IPS DF 6.9 (cell line): ENCODE results near the gene LRRC43.

Experiments used
- DNase-seq: peaks from one replicate; pipeline ENCODE4 v3.0.0-alpha.2; 2013; ENCODE audit warnings: low read depth, low spot score
- H3K27ac ChIP-seq: one replicate; pipeline ENCODE4 v1.5.1; 2013; ENCODE audit warnings: low read length, control low read depth
- H3K27me3 ChIP-seq: 2 replicates; pipeline ENCODE4 v1.6.1; 2013; ENCODE audit warnings: mild to moderate bottlenecking, low read length; ENCODE audit not compliant: control insufficient read depth, insufficient read depth
- H3K36me3 ChIP-seq: 2 replicates; pipeline ENCODE4 v1.6.1; 2013; ENCODE audit warnings: low read length; ENCODE audit not compliant: control insufficient read depth, insufficient read depth
- H3K4me1 ChIP-seq: 2 replicates; pipeline ENCODE4 v1.6.1; 2013; ENCODE audit warnings: low read length; ENCODE audit not compliant: control insufficient read depth, insufficient read depth
- H3K4me3 ChIP-seq: 2 replicates; pipeline ENCODE4 v1.5.1; 2013; ENCODE audit warnings: mild to moderate bottlenecking, low read length
- H3K9me3 ChIP-seq: 2 replicates; pipeline ENCODE4 v1.6.1; 2013; ENCODE audit warnings: low read length, inconsistent platforms; ENCODE audit not compliant: control insufficient read depth, insufficient read depth
- WGBS: extraction: QIAGEN DNeasy Blood & Tissue Kit; methylation state at CpG from one replicate; pipeline ENCODE4 v1.1.7; 2013; ENCODE audit warnings: mixed read lengths, missing lambda C conversion rate; ENCODE audit not compliant: insufficient read length, insufficient coverage; 5-methylcytosine and 5-hydroxymethylcytosine counted together

The LRRC43 gene

DNA sequence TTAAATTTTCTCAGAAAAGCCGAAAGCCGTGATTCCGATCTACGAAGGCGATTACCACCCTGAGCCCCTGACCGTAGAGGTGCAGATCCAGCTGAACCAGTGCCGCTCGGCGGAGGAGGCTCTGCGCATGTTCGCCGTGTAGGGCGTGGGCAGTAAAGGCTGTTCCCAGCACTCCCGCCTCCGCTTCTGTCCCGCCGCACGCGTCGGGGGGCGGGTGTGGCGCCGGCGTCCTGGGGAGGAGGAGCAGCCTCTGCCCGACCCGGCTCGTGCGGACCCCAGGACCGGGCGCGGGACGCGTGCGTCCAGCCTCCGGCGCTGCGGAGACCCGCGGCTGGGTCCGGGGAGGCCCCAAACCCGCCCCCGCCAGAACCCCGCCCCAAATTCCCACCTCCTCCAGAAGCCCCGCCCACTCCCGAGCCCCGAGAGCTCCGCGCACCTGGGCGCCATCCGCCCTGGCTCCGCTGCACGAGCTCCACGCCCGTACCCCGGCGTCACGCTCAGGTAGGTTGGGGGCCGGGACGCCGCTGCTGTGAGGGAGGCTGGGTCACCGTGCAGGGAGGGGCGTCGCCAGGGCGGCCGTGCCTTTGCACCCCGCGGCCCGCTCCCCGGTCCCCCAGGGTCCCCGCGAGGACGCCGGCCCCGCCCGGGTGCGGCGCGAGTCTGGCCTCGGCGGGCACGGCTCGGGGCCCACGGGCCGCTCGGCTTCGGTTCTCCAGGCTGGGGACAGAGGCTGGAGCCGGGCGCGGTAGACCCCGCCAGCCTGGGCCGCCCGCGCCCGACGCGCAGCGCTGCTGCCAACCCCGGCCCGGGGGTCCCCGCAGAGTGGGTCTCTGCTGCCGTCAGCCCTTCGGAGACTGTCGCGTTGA, 20.6 kb downstream of the LRRC43 start, which contains the start of gene B3GNT4:
B3GNT4 (plus strand) TSS at position 409 of the 866 bp plus-strand sequence. CDS start 910 bp downstream, outside the sequence.
- no peaks in the 10 kb centered on the region for H3K9me3 ChIP-seq
- no peak for DNase-seq
- H3K4me3 ChIP-seq = peak within 1 kb of the TSS; percentile 65
- peaks cover 10% of the 10 kb centered on the region for H3K36me3 ChIP-seq
- no peak within 1 kb of the TSS for H3K27ac ChIP-seq
- no CpG with 5 or more reads among the region's 104 CpGs for WGBS
- peaks cover 11% of the 10 kb centered on the region; the same call in 1 of the 2 replicates for H3K27me3 ChIP-seq
- H3K4me1 ChIP-seq = peaks cover 5% of the 10 kb centered on the region; the same call in 1 of the 2 replicates

DNA sequence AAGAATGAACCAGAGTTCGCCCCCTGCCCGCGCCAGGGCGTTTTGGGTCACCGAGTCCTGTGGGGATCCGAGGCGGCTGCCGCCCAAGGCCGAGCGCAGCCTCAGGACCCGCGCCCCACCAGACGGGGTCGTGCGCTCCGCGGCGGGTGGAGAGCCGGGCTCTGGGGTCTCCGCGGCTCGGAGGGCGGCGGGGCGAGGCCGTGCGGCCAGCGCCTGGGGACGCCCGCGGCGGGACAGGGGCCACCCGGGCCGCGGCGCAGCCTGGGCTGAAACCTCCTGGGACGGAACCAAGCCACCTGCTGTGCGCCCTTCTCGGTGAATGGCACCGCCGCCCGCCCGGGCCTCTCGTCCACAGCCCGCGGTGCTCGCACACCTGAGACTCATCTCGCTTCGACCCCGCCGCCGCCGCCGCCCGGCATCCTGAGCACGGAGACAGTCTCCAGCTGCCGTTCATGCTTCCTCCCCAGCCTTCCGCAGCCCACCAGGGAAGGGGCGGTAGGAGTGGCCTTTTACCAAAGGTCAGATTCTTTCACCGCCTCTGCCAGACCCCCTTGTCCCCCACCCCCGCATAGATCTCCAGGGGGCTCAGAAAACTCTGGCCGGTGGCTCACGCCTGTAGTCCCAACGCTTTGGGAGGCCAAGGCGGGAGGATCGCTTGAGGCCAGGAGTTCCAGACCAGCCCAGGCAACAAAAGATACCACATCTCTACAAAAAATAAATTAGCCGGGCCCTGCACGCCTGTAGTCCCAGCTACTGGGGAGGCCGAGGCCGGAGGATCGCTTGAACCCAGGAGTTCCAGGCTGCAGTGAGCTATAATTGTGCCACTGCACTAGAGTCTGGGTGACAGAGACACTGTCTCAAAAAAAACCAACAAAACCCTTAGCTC, 21.5 kb downstream of the LRRC43 start:
- no peak overlapping the region for H3K27ac ChIP-seq
- no peaks in the 10 kb centered on the region for H3K9me3 ChIP-seq
- H3K27me3 ChIP-seq = peaks cover 11% of the 10 kb centered on the region; the same call in 1 of the 2 replicates
- H3K36me3 ChIP-seq = peaks cover 11% of the 10 kb centered on the region
- no peak for DNase-seq
- peaks cover 5% of the 10 kb centered on the region; the same call in 1 of the 2 replicates for H3K4me1 ChIP-seq
- peak overlapping the region; percentile 65; the same call in 1 of the 2 replicates for H3K4me3 ChIP-seq
- no CpG with 5 or more reads among the region's 71 CpGs for WGBS

DNA sequence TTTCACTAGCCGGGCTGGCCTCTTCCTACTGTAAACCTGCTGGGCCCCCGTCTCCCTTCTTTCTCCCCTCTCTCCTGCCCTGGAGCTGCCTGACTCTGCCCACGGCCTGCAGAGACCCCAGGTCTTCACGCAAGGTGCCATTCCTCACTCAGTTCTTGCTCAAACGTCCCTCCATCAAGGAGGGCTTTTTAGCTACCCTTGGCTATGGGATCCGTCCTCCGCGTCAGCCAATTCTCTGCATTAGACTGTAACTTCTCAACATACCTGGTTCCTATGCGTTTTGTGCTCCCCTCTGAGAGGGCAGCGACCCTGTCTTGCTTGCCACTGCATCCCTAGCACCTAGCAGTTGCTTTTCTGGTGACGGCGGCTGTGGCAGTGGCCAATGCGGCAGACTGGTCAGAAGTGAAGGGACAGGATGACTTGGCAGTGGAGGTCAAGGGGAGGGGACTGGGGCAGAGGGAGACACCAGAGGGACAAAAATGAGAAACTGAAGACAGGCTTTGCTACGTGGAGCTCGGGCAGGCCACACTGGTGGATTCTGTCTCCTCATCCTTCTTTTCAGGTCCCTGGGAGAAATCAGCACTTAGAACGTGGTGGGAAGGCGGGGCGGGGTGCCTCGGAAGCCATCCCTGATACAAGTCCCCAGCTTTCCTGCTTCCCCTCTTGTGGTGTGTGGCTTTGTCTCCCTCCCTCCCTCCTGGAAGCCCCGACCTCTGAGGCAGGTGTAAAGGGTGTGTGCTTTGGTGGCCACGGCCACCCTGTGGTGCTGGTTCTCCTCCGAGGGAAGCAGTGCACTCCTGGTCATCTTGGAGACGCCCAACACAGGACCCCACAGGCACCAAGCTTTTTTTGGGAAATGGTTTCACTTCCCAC, 22.4 kb downstream of the LRRC43 start:
- Histone ChIP-seq H3K27ac (no peak overlapping the region), H3K9me3 (no peaks in the 10 kb centered on the region), H3K4me3 (no peak overlapping the region), H3K27me3 (peaks cover 11% of the 10 kb centered on the region; the same call in 1 of the 2 replicates), H3K36me3 (peaks cover 11% of the 10 kb centered on the region), H3K4me1 (peaks cover 5% of the 10 kb centered on the region; the same call in 1 of the 2 replicates)
- WGBS = no CpG with 5 or more reads among the region's 23 CpGs
- no peak for DNase-seq

DNA sequence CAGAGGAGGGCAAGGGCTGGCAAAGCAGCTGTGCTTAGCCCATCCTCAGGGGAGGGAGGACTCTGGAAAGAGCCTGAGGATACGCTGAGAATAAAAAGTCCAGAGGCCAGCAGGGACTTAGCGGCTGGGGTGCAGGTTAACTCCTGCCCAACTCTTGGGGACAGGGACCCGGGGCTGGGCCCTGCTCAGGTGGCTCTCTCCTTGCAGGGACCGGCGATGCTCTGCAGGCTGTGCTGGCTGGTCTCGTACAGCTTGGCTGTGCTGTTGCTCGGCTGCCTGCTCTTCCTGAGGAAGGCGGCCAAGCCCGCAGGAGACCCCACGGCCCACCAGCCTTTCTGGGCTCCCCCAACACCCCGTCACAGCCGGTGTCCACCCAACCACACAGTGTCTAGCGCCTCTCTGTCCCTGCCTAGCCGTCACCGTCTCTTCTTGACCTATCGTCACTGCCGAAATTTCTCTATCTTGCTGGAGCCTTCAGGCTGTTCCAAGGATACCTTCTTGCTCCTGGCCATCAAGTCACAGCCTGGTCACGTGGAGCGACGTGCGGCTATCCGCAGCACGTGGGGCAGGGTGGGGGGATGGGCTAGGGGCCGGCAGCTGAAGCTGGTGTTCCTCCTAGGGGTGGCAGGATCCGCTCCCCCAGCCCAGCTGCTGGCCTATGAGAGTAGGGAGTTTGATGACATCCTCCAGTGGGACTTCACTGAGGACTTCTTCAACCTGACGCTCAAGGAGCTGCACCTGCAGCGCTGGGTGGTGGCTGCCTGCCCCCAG, 23.4 kb downstream of the LRRC43 start:
- H3K4me3 ChIP-seq = no peak overlapping the region
- peaks cover 11% of the 10 kb centered on the region for H3K36me3 ChIP-seq
- DNase-seq = no peak
- peaks cover 5% of the 10 kb centered on the region; the same call in 1 of the 2 replicates for H3K4me1 ChIP-seq
- H3K27ac ChIP-seq = no peak overlapping the region
- peaks cover 11% of the 10 kb centered on the region; the same call in 1 of the 2 replicates for H3K27me3 ChIP-seq
- no peaks in the 10 kb centered on the region for H3K9me3 ChIP-seq
- WGBS = no CpG with 5 or more reads among the region's 27 CpGs

DNA sequence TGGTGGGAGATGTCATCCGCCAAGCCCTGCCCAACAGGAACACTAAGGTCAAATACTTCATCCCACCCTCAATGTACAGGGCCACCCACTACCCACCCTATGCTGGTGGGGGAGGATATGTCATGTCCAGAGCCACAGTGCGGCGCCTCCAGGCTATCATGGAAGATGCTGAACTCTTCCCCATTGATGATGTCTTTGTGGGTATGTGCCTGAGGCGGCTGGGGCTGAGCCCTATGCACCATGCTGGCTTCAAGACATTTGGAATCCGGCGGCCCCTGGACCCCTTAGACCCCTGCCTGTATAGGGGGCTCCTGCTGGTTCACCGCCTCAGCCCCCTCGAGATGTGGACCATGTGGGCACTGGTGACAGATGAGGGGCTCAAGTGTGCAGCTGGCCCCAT, 24.1 kb downstream of the LRRC43 start:
- Histone ChIP-seq H3K27me3 (peaks cover 11% of the 10 kb centered on the region; the same call in 1 of the 2 replicates), H3K4me1 (peaks cover 5% of the 10 kb centered on the region; the same call in 1 of the 2 replicates), H3K9me3 (no peaks in the 10 kb centered on the region), H3K27ac (no peak overlapping the region), H3K4me3 (no peak overlapping the region), H3K36me3 (peaks cover 11% of the 10 kb centered on the region)
- DNase-seq = no peak
- WGBS = no CpG with 5 or more reads among the region's 8 CpGs

DNA sequence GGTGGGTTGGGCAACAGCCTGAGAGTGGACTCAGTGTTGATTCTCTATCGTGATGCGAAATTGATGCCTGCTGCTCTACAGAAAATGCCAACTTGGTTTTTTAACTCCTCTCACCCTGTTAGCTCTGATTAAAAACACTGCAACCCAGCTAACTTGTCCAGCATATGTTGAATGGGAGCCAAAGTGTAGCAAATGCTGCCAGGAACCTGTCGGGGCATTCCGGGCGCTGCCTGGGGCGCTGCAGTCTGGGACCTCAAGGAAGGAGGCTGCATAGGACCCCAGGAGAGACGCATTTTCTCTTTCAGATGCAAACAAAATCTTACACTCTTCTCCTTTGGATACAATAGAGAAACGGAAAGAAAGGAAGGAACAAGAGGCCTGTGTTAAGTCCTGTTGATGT, 24.5 kb downstream of the LRRC43 start:
- DNase-seq = no peak
- Histone ChIP-seq H3K36me3 (peaks cover 11% of the 10 kb centered on the region), H3K9me3 (no peaks in the 10 kb centered on the region), H3K4me1 (peaks cover 5% of the 10 kb centered on the region; the same call in 1 of the 2 replicates), H3K27me3 (peaks cover 11% of the 10 kb centered on the region; the same call in 1 of the 2 replicates), H3K27ac (no peak overlapping the region), H3K4me3 (no peak overlapping the region)
- WGBS = no CpG with 5 or more reads among the region's 8 CpGs

DNA sequence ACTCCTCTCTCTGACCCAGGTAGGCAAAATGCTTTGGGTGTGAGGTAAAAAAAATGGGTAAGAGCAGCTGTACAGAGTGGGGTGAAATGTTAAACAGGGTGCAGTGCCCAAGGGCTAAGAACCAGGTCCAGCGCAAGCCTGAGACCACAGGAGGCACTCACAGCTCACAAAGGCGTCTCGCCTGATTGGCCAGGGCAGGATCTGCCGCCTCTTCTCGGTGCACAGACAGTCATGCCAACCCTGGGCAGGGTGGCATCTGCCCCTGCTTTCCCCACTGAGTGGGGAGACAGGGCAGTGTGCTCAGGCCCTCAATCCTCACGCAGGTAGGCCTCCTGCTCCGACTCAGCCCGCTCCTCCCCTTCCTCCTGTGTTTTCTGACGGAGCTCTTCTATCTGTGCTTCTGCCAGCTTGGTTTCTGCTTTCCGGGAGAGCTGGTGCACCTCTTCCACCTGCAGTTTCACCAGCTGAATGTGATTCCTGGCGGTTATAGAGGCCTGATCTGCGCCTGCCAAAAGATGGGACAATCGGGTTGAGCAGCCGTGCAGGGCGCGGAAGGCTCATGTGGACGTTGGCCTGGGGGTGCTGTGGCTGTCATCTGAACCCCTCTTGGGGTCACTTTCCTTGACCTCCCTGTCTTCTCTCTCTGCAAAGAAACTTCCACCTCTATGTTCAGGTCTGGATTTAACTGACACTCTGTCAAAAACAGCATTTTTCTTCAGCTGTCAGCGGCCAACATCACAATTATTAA, 25.3 kb downstream of the LRRC43 start:
- H3K36me3 ChIP-seq = peaks cover 13% of the 10 kb centered on the region
- no peak overlapping the region for H3K27ac ChIP-seq
- H3K9me3 ChIP-seq = no peaks in the 10 kb centered on the region
- DNase-seq = no peak
- H3K27me3 ChIP-seq = peaks cover 11% of the 10 kb centered on the region; the same call in 1 of the 2 replicates
- H3K4me1 ChIP-seq = peaks cover 5% of the 10 kb centered on the region; the same call in 1 of the 2 replicates
- H3K4me3 ChIP-seq = no peak overlapping the region
- no CpG with 5 or more reads among the region's 18 CpGs for WGBS

DNA sequence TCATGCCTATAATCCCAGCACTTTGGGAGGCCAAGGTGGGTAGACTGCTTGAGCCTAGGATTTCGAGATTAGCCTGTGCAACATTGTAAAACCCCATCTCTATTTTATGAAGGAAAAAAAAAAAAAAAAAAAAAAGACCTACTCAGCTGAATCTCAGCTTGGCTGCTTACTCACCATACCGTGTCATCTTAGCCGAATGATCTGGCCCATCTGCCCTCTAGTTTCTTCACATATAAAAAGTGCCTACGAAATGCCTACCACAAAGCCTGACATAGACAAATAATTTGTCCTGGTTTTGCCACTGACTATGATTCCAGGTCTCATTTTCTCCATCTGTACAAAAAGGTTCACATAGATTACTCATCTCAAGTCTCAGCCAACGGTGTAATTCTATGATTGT, 32.8 kb downstream of the LRRC43 start:
- no peak overlapping the region for H3K27ac ChIP-seq
- WGBS = no CpG with 5 or more reads among the region's 5 CpGs
- DNase-seq = no peak
- H3K36me3 ChIP-seq = peaks cover 21% of the 10 kb centered on the region
- H3K4me1 ChIP-seq = no peaks in the 10 kb centered on the region
- no peaks in the 10 kb centered on the region for H3K9me3 ChIP-seq
- H3K4me3 ChIP-seq = no peak overlapping the region
- H3K27me3 ChIP-seq = no peaks in the 10 kb centered on the region

DNA sequence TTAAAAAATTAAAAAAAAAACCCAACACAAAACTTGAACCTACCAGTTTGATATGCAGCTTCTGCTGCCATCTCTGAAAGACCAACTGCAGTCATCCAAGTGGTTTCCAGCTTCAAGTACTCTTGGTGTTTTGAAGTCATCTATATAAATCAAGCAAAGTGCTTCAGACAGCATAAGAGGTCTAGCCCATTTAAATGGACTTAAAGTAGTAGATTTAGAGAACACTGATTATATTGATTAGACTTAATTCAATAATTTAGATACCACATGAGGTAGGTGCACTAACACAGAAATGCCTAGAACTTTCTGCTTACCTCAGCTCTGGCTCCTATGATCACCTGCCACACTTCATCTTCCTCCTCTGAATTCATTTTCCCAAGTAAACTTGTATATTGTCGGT, 33.5 kb downstream of the LRRC43 start:
- no peak overlapping the region for H3K4me3 ChIP-seq
- peaks cover 21% of the 10 kb centered on the region for H3K36me3 ChIP-seq

More for the DNA sequence above, 33.5 kb downstream of the LRRC43 start:
- no peak for DNase-seq
- no CpG with 5 or more reads among the region's 1 CpG for WGBS
- Histone ChIP-seq H3K27me3 (no peaks in the 10 kb centered on the region), H3K4me1 (no peaks in the 10 kb centered on the region), H3K27ac (no peak overlapping the region), H3K9me3 (no peaks in the 10 kb centered on the region)
